AG10803 (cell line): Measurements from ENCODE around the gene ADGRE3.

Source experiments
- DNase-seq: peaks from one replicate; pipeline ENCODE4 v3.0.0; 2010; ENCODE audit warnings: low read depth
- H3K4me3 ChIP-seq: 2 replicates; pipeline ENCODE4 v1.5.1; 2011; ENCODE audit warnings: mild to moderate bottlenecking, low read length, control low read depth
- TF ChIP-seq, protein P1 (sequence below): conservative IDR thresholded peaks from 2 replicates; pipeline ENCODE4 v1.5.1; 2011; ENCODE audit warnings: mild to moderate bottlenecking, low read length, control low read depth, inconsistent platforms

Gene ADGRE3, protein sequence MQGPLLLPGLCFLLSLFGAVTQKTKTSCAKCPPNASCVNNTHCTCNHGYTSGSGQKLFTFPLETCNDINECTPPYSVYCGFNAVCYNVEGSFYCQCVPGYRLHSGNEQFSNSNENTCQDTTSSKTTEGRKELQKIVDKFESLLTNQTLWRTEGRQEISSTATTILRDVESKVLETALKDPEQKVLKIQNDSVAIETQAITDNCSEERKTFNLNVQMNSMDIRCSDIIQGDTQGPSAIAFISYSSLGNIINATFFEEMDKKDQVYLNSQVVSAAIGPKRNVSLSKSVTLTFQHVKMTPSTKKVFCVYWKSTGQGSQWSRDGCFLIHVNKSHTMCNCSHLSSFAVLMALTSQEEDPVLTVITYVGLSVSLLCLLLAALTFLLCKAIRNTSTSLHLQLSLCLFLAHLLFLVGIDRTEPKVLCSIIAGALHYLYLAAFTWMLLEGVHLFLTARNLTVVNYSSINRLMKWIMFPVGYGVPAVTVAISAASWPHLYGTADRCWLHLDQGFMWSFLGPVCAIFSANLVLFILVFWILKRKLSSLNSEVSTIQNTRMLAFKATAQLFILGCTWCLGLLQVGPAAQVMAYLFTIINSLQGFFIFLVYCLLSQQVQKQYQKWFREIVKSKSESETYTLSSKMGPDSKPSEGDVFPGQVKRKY

DNA sequence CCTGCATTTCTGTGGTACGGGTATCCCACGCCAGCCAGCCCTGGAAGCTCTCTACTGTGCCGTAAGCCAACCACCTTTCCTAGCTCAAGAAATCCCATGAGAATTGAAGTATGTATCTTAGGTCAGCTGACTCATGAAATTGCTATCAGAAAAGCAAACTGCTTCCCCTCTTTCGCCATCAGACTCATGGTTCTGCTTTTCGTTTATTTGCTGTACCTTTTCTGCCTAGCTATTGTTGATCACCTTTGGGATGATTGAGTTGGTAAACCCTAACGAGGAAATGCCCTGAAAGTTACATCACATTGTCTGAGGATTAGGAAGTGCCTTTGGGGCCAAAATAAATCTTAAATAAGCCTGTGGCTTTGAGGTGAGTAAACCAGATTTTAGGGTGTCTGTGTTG, at the start of gene ADGRE3:
ADGRE3 (minus strand) TSS at position 81 of the 400 bp plus-strand sequence; CDS start at position 7, 74 bp downstream.
- TF ChIP-seq, protein P1, sequence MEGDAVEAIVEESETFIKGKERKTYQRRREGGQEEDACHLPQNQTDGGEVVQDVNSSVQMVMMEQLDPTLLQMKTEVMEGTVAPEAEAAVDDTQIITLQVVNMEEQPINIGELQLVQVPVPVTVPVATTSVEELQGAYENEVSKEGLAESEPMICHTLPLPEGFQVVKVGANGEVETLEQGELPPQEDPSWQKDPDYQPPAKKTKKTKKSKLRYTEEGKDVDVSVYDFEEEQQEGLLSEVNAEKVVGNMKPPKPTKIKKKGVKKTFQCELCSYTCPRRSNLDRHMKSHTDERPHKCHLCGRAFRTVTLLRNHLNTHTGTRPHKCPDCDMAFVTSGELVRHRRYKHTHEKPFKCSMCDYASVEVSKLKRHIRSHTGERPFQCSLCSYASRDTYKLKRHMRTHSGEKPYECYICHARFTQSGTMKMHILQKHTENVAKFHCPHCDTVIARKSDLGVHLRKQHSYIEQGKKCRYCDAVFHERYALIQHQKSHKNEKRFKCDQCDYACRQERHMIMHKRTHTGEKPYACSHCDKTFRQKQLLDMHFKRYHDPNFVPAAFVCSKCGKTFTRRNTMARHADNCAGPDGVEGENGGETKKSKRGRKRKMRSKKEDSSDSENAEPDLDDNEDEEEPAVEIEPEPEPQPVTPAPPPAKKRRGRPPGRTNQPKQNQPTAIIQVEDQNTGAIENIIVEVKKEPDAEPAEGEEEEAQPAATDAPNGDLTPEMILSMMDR, result no peak
- no peak within 1 kb of the TSS for H3K4me3 ChIP-seq
- DNase-seq, result no peak

DNA sequence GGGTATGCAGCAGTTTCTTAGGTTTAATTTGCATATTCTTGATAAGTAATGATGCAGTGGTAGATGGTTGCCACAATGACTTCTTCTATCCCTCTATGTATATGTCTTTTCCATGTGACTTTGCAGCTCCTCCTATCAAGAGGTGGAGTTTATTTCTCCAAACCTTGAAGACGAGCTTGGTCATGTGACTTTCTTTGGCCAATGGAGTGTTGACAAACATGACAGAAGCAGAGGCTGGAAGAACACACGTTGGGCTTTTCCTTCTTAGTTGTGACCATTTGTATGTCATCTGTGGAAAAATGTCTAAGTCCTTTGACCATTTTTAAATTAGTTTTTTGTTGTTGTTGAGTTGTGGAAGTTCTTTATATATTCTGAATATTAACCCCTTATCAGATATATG, 47.5 kb upstream of the ADGRE3 start:
- H3K4me3 ChIP-seq, result no peak overlapping the region
- TF ChIP-seq, protein P1, result no peak

DNA sequence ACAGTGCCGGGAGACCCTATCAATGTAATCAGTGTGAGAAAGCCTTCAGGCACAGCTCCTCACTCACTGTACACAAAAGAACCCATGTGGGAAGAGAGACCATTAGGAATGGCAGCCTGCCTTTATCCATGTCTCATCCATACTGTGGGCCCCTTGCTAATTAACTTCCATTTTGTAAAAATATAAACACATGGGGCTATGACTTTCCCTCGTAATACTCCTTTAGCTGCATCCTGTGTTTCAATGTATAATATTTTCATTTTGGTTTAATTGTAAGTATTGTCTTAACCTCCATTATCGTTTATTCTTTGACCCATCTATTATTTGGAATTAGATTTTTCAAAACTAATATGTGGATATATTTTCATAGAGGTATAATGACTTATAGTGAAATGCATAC, 44.5 kb upstream of the ADGRE3 start:
- H3K4me3 ChIP-seq, result no peak overlapping the region
- TF ChIP-seq, protein P1, result no peak
- DNase-seq, result no peak

More for the DNA sequence above, 47.5 kb upstream of the ADGRE3 start:
- DNase-seq, result no peak

DNA sequence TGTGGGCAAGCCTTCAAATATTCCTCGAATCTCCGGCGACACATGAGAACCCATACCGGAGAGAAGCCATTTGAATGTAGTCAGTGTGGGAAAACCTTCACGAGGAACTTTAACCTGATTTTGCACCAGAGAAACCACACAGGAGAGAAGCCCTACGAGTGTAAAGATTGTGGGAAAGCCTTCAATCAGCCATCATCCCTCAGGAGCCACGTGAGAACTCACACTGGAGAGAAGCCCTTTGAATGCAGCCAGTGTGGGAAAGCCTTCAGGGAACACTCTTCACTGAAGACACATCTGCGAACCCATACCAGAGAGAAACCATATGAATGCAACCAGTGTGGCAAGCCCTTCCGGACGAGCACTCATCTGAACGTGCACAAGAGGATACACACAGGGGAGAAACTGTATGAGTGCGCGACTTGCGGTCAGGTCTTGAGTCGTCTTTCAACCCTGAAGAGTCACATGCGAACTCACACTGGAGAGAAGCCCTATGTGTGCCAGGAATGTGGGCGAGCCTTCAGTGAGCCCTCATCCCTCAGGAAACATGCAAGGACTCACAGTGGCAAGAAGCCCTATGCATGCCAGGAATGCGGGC, 44.0 kb upstream of the ADGRE3 start:
- TF ChIP-seq, protein P1, result no peak
- DNase-seq, result no peak
- H3K4me3 ChIP-seq, result no peak overlapping the region

DNA sequence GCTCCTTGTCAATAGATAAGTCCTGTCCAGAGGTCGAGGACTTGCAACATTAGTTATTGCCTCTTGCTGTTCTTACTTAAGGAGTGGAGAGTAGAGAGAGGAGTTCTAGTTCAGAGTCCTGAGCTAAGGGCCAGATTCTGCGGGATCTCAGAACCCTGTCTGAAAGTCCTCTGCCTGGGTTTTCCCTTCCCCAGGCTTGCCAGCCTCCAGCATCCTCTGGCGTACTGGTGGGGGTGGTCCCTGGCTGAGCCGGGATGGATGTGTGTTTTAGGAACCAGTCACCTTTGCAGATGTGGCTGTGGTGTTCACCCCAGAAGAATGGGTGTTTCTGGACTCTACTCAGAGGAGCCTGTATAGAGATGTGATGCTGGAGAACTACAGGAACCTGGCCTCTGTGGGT, 41.2 kb upstream of the ADGRE3 start:
- TF ChIP-seq, protein P1, result no peak
- no peak for DNase-seq

DNA sequence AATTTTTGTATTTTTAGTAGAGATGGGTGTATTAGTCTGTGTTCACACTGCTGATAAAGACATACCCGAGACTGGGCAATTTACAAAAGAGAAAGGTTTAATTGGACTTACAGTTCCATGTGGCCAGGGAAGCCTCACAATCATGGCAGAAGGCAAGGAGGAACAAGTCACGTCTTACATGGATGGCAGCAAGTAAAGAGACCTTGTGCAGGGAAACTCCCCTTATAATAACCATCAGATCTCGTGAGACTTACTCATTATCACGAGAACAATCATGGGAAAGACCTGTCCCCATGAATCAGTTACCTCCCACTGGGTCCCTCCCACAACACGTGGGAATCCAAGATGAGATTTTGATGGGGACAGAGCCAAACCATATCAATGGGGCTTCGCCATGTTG, 29.8 kb upstream of the ADGRE3 start:
- TF ChIP-seq, protein P1, result no peak
- DNase-seq, result no peak
- H3K4me3 ChIP-seq, result no peak overlapping the region

More for the DNA sequence above, 41.2 kb upstream of the ADGRE3 start:
- no peak overlapping the region for H3K4me3 ChIP-seq
